Lower leg skin (tissue), 4 donors: ENCODE measurements around the gene SULT2B1. TPM values are rescaled to one million over a fixed set of nuclear protein-coding genes. Genes with fewer than 3 reads are reported as not detected.

Experiments
- DNase-seq, 2 donors: peaks; one replicate each; pipeline ENCODE4 v3.0.0-alpha.2; 2019; ENCODE audit warnings: low spot score in 2 of 2
- H3K4me3 ChIP-seq: fragments of 200-600 bp; sonication (generic); 2 replicates; pipeline ENCODE4 v1.5.1; 2017; ENCODE audit warnings: mild to moderate bottlenecking, low read depth; ENCODE audit not compliant: poor library complexity, severe bottlenecking
- CTCF ChIP-seq, 3 donors: fragments of 450-650 bp; IDR thresholded peaks; one replicate each; pipeline ENCODE4 v1.5.1; 2016; ENCODE audit warnings: antibody characterized with exemption in 3 of 3, mild to moderate bottlenecking in 3 of 3, moderate library complexity in 2 of 3
- POLR2A ChIP-seq, 2 donors: fragments of 450-650 bp; IDR thresholded peaks; one replicate each; pipeline ENCODE4 v1.6.1; 2016 to 2017; ENCODE audit warnings: antibody characterized with exemption in 2 of 2, mild to moderate bottlenecking in 1 of 2, moderate library complexity in 1 of 2
- WGBS, 2 donors: methylation state at CpG; one replicate each; pipeline ENCODE4 v1.1.5; 2018; 5-methylcytosine and 5-hydroxymethylcytosine counted together
- intact Hi-C: fragments of 100-400 bp; cut with DNase I; formaldehyde crosslinking; loops from one replicate; pipeline ENCODE4 v1.15.0; 2023; ENCODE audit warnings: low total_unique reads
- total RNA-seq, 4 donors: library from RNA; depleted of rRNA; stranded (reverse); fragments of >200 nt; gene quantifications; one replicate each; pipeline ENCODE4 v1.1.0, GENCODE V29; 2016

Gene SULT2B1
- total RNA-seq, 4 donors from 2014 or later = 119 to 191 (median 166) TPM

GRCh38 chr19:48509467-48510194 is 42.3 kb upstream of the SULT2B1 start:
- TF ChIP-seq POLR2A (IDR thresholded peaks at IDR 0.05) (no peak), CTCF (IDR thresholded peaks at IDR 0.05) (no peak)
- intact Hi-C loops = no loop called here
- WGBS, 2 donors = 85 to 86% methylated on average over 12 of the region's 12 CpGs
- no peak for DNase-seq
- no peak overlapping the region for H3K4me3 ChIP-seq

GRCh38 chr19:48510421-48511268 is 41.3 kb upstream of the SULT2B1 start:
- no peak for TF ChIP-seq CTCF (IDR thresholded peaks at IDR 0.05)
- TF ChIP-seq POLR2A (IDR thresholded peaks at IDR 0.05) = no peak
- intact Hi-C loops = no loop called here
- DNase-seq = peak; percentile 62 to 93
- WGBS, 2 donors = 9 to 15% methylated on average over 22 to 23 of the region's 24 CpGs
- no peak overlapping the region for H3K4me3 ChIP-seq

- WGBS, 2 donors = 1 to 3% methylated on average over 22 to 30 of the region's 32 CpGs
- no peak overlapping the region for H3K4me3 ChIP-seq
- DNase-seq = no peak
Observed at GRCh38 chr19:48511321-48511731, 40.6 kb upstream of the SULT2B1 start.

GRCh38 chr19:48511800-48512503 is 40.0 kb upstream of the SULT2B1 start, which contains the start of gene LMTK3:
Gene LMTK3, minus strand, starts transcription at chr19:48511835. Its CDS starts 259 bp downstream, at chr19:48511576.
- whole genome bisulfite sequencing, 2 donors = 7 to 8% methylated on average over 31 to 32 of the region's 32 CpGs
- no peak for DNase-seq
- TF ChIP-seq POLR2A (IDR thresholded peaks at IDR 0.05) (no peak), CTCF (IDR thresholded peaks at IDR 0.05) (no peak)
- no peak within 1 kb of the TSS for H3K4me3 ChIP-seq
- intact Hi-C loops = no loop called here

More at GRCh38 chr19:48511321-48511731, 40.6 kb upstream of the SULT2B1 start:
- intact Hi-C loops = no loop called here
- TF ChIP-seq CTCF (IDR thresholded peaks at IDR 0.05) (no peak), POLR2A (IDR thresholded peaks at IDR 0.05) (no peak)

- 40 to 41% methylated on average over 19 of the region's 19 CpGs for WGBS, 2 donors
Observed at GRCh38 chr19:48512504-48513288, 39.3 kb upstream of the SULT2B1 start.

More at GRCh38 chr19:48512504-48513288, 39.3 kb upstream of the SULT2B1 start:
- intact Hi-C loops = no loop called here
- DNase-seq = no peak
- H3K4me3 ChIP-seq = no peak overlapping the region
- TF ChIP-seq POLR2A (IDR thresholded peaks at IDR 0.05) = no peak
- peak in 1 of 3 donors; percentile 5 for TF ChIP-seq CTCF (IDR thresholded peaks at IDR 0.05)
